Effector CD8-positive, alpha-beta T cell (primary cell): ENCODE measurements around the gene PCDHA5.

ENCODE experiments used
- DNase-seq: peaks from one replicate; lab custom pipeline; 2025; lab: John Stamatoyannopoulos, UW

Gene PCDHA5

DNA sequence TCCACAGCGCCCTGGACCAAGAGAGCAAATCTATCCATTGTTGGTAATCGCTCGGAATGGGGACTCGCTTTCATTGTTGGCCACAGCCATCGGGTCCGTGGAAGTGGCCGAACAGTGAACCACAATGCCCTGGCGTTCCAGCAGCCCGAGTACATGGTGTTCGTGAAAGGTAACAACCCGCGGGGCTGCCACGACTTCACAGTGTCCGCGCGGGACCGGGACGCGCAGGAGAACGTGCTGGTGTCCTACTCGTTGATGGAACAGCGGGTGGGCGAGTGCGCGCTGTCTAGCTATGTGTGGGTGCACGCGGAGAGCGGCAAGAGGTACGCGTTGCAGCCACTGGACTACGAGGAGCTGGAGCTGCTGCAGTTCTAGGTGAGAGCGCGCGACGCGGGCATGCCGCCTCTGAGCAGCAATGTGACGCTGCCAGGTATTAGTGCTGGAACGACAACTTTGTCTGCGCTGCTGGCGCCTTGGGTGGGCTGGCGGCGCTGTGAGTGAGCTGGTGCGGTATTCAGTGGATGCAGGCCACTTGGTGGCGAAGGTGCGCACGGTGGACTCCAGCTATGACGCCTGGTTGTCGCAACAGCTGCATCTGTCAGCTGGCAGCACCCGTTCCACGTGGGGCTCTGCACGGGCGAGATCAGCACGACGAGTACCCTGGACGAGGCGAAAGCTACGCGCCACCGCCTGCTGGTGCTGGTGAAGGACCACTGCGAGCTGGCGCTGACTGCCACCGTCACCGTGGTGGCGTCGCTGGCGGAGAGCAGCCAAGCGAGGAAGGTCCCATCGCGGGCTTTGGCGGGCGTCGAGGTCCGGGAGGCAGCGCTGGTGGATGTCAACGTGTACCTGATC is 41.3 kb downstream of the PCDHA5 start:
- no peak for DNase-seq

DNA sequence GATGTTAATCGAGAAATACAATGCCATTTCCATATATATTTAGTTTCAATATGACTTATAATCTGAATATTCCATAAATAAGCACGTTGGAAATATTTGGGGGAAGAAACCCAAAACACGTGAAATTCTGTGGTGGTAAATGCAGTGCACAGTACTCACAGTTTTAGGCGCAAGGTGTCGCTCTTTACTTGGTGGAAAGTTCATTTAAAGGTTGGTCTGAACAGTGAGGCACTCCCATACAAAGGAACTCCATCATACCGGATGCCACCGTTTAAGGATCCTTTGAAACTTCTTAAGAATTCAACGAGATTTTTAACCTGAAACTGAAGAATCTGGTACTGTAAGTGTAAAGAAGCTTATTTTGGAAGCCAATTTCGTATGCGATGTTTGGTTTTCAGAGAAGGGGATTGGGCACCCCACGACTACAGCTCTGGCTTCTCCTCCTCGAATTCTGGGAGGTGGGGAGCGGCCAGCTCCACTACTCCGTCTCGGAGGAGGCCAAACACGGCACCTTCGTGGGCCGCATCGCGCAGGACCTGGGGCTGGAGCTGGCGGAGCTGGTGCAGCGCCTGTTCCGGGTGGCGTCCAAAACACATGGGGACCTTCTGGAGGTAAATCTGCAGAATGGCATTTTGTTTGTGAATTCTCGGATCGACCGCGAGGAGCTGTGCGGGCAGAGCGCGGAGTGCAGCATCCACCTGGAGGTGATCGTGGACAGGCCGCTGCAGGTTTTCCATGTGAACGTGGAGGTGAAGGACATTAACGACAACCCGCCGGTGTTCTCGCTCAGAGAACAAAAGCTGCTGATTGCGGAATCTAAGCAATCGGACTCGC is 47.5 kb downstream of the PCDHA5 start, which contains the start of gene PCDHA11:
Gene PCDHA11 (plus strand): TSS at position 237 of the 834 bp plus-strand sequence. CDS start 147 bp downstream, at position 384.
- DNase-seq: no peak

DNA sequence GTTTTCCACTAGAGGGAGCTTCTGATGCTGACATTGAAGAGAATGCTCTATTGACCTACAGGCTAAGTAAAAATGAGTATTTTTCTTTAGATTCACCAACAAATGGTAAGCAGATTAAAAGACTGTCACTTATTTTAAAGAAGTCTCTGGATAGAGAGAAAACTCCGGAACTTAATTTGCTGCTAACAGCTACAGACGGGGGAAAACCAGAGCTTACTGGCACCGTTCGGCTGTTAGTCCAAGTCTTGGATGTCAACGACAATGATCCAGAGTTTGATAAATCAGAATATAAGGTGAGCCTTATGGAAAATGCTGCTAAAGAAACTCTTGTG is 48.1 kb downstream of the PCDHA5 start:
- no peak for DNase-seq

DNA sequence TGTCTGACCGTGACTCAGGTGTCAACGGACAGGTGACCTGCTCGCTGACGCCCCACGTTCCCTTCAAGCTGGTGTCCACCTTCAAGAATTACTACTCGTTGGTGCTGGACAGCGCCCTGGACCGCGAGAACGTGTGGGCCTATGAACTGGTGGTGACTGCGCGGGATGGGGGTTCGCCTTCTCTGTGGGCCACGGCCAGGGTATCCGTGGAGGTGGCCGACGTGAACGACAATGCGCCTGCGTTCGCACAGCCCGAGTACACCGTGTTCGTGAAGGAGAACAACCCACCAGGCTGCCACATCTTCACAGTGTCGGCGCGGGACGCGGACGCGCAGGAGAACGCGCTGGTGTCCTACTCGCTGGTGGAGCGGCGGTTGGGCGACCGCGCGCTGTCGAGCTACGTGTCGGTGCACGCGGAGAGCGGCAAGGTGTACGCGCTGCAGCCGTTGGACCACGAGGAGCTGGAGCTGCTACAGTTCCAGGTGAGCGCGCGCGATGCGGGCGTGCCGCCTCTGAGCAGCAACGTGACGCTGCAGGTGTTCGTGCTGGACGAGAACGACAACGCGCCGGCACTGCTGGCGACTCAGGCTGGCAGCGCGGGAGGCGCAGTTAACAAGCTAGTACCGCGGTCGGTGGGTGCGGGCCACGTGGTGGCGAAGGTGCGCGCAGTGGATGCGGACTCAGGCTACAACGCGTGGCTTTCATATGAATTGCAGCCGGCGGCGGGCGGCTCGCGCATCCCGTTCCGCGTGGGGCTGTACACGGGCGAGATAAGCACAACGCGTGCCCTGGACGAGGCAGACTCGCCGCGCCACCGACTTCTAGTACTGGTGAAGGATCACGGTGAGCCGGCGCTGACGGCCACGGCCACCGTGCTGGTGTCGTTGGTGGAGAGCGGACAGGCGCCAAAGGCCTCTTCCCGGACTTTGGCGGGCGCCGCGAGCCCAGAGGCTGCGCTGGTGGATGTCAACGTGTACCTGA is 49.1 kb downstream of the PCDHA5 start:
- DNase-seq: no peak
